Stimulated activated naive CD4-positive, alpha-beta T cell (primary cell): ENCODE results near the gene LYSMD1.

Experiments used
- DNase-seq, 6 experiments: peaks; one replicate each; lab custom pipeline; 2025; lab: John Stamatoyannopoulos, UW

LYSMD1 gene

GRCh38 chr1:151175041-151175741 is 9.5 kb upstream of the LYSMD1 start:
- DNase-seq: no peak

- no peak for DNase-seq
These were observed 5.5 kb upstream of the LYSMD1 start for GRCh38 chr1:151171190-151171589.

- no peak for DNase-seq
These were observed 1.4 kb upstream of the LYSMD1 start for GRCh38 chr1:151167116-151167515.

GRCh38 chr1:151166505-151166956 is 829 bp upstream of the LYSMD1 start:
- no peak for DNase-seq

GRCh38 chr1:151165281-151165737 is 393 bp downstream of the LYSMD1 start:
- DNase-seq: no peak

- no peak for DNase-seq
These were observed 896 bp downstream of the LYSMD1 start for GRCh38 chr1:151164732-151165280.

GRCh38 chr1:151159373-151159772 is 6.3 kb downstream of the LYSMD1 start:
- DNase-seq: no peak

GRCh38 chr1:151158751-151159251 is 6.9 kb downstream of the LYSMD1 start:
- DNase-seq: no peak

GRCh38 chr1:151158326-151158725 is 7.4 kb downstream of the LYSMD1 start:
- DNase-seq: peak in 2 of 6 experiments; percentile 14 to 26

- DNase-seq: peak; percentile 28 to 71 (median 60)
These were observed 8.6 kb downstream of the LYSMD1 start for GRCh38 chr1:151157067-151157531.

- DNase-seq: peak; percentile 45 to 78 (median 50)
These were observed 9.2 kb downstream of the LYSMD1 start, which contains the start of gene TNFAIP8L2 for GRCh38 chr1:151156515-151156819. Gene TNFAIP8L2, plus strand, starts transcription at chr1:151156649. Its CDS starts 2,049 bp downstream, at chr1:151158698.

- DNase-seq: no peak
These were observed 18.0 kb downstream of the LYSMD1 start for GRCh38 chr1:151147665-151148064.

GRCh38 chr1:151147132-151147503 is 18.6 kb downstream of the LYSMD1 start:
- DNase-seq: peak in 1 of 6 experiments; percentile 34

- DNase-seq: peak; percentile 54 to 85 (median 74)
These were observed 19.1 kb downstream of the LYSMD1 start, which contains the start of gene SEMA6C for GRCh38 chr1:151146412-151147131. Gene SEMA6C, minus strand, starts transcription at chr1:151146631. Its CDS starts 4,010 bp downstream, at chr1:151142621.

GRCh38 chr1:151146072-151146411 is 19.7 kb downstream of the LYSMD1 start:
- peak in 1 of 6 experiments; percentile 22 for DNase-seq

GRCh38 chr1:151145304-151146071 is 20.2 kb downstream of the LYSMD1 start:
- peak in 4 of 6 experiments; percentile 11 to 37 (median 16) for DNase-seq

- no peak for DNase-seq
These were observed 21.0 kb downstream of the LYSMD1 start for GRCh38 chr1:151144474-151145303.

GRCh38 chr1:151143986-151144385 is 21.7 kb downstream of the LYSMD1 start:
- no peak for DNase-seq

GRCh38 chr1:151143057-151143435 is 22.7 kb downstream of the LYSMD1 start:
- DNase-seq: no peak

GRCh38 chr1:151142411-151143056 is 23.2 kb downstream of the LYSMD1 start:
- DNase-seq: no peak
